ENCODE results near the gene SLC66A3. TPM values are rescaled to one million over a fixed set of nuclear protein-coding genes. Genes with fewer than 3 reads are reported as not detected.

The SLC66A3 gene
- total and polyA plus RNA-seq, 2 donors (not counting 3 experiments of a cell fraction or from before 2014, with no cell fraction given), result 14.3 to 31.4 TPM

DNA sequence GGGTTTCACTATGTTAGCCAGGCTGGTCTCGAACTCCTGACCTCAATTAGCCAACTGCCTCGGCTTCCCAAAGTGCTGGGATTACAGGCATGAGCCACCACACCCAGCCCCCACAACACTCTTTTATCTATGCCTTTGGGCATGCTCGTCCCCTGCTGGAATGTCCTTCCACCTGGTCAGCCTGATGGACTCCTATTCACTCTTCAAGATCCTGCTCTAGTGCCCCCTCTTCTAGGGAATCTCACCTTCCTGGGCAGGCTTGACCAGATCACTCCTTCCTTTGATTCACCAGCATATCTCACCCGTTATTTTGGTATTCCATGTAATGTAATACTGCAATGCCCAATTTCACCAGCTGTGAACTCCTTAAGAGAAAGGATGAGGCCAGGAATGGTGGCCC, 13.9 kb upstream of the SLC66A3 start:
- Histone ChIP-seq H3K9me1 (replicated peaks; ENCODE audit: control insufficient read depth, extremely low read depth, insufficient read depth, low read length) (no peaks in the 10 kb centered on the region), H4K20me1 (replicated peaks; ENCODE audit: control insufficient read depth, extremely low read depth, insufficient read depth, low read length) (no peaks in the 10 kb centered on the region), H3K4me3 (replicated peaks in 1 of 3; ENCODE audit: insufficient read depth in 1 of 3, low read depth in 1 of 3, low read length in 3 of 3) (no peak overlapping the region), H3K27ac (ENCODE audit: insufficient read depth, low read depth, low read length) (no peak overlapping the region), H3K79me2 (ENCODE audit: control insufficient read depth, insufficient read depth, low read length) (no peaks in the 10 kb centered on the region), H3K36me3 (ENCODE audit: control insufficient read depth in 2 of 2, extremely low read depth in 1 of 2, insufficient read depth in 2 of 2, low read length in 2 of 2) (no peaks in the 10 kb centered on the region), H3K4me1 (ENCODE audit: control insufficient read depth, extremely low read depth, insufficient read depth, low read length) (no peaks in the 10 kb centered on the region), H3K27me3 (ENCODE audit: control insufficient read depth in 2 of 2, insufficient read depth in 2 of 2, low read length in 2 of 2) (peaks cover 7 to 9% of the 10 kb centered on the region in 2 experiments), H2AFZ (ENCODE audit: low read depth, low read length) (no peak overlapping the region), H3K9ac (replicated peaks; ENCODE audit: extremely low read depth, insufficient read depth, low read length) (no peak overlapping the region), H3K4me2 (ENCODE audit: insufficient read depth, low read length) (no peak overlapping the region), H3K9me3 (replicated peaks; ENCODE audit: control insufficient read depth, insufficient read depth, low read length) (no peaks in the 10 kb centered on the region)
- dilution Hi-C loops (cut with MboI; ENCODE audit: extremely low pct_ligation_motif_present, low sequenced_read_pairs) (no loop called here), intact Hi-C loops (cut with micrococcal nuclease) (no loop called here)
- ChIA-PET CTCF (interaction anchor here (0.8 to 0.9 kb wide), 2 partner anchors 8 to 17 kb away, joined by 3 to 4 read pairs; a partner anchor contains a TSS), POLR2A (no interaction called here)
- TF ChIP-seq JUN (IDR thresholded peaks at IDR 0.05; ENCODE audit: borderline replicate concordance, insufficient read depth, insufficient read length, low read depth) (no peak), POLR2A (IDR thresholded peaks at IDR 0.05; ENCODE audit: low read depth, low read length) (no peak), EZH2 (IDR thresholded peaks at IDR 0.05; ENCODE audit: borderline replicate concordance, low read depth, low read length, severe bottlenecking) (no peak), MYC (IDR thresholded peaks at IDR 0.05; ENCODE audit: low read depth, low read length) (no peak), GATA2 (IDR thresholded peaks at IDR 0.05; ENCODE audit: insufficient read depth, insufficient read length, low read depth, low read length) (no peak), FOS (IDR thresholded peaks at IDR 0.05; ENCODE audit: borderline replicate concordance, insufficient read depth, low read length) (no peak), MAX (IDR thresholded peaks at IDR 0.05; ENCODE audit: insufficient read depth, insufficient read length) (no peak), POLR2AphosphoS5 (IDR thresholded peaks at IDR 0.05; ENCODE audit: insufficient read depth, low read depth, low read length) (no peak)
- TF ChIP-seq, protein P1, sequence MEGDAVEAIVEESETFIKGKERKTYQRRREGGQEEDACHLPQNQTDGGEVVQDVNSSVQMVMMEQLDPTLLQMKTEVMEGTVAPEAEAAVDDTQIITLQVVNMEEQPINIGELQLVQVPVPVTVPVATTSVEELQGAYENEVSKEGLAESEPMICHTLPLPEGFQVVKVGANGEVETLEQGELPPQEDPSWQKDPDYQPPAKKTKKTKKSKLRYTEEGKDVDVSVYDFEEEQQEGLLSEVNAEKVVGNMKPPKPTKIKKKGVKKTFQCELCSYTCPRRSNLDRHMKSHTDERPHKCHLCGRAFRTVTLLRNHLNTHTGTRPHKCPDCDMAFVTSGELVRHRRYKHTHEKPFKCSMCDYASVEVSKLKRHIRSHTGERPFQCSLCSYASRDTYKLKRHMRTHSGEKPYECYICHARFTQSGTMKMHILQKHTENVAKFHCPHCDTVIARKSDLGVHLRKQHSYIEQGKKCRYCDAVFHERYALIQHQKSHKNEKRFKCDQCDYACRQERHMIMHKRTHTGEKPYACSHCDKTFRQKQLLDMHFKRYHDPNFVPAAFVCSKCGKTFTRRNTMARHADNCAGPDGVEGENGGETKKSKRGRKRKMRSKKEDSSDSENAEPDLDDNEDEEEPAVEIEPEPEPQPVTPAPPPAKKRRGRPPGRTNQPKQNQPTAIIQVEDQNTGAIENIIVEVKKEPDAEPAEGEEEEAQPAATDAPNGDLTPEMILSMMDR (IDR thresholded peaks at IDR 0.05; ENCODE audit: extremely low read depth in 1 of 2, insufficient read depth in 1 of 2, low read depth in 1 of 2, low read length in 2 of 2), result no peak
- no TSS peak for BruUV-seq (replicated peaks)
- no peak for DNase-seq (ENCODE audit: low read depth, low spot score)
- no peak for FAIRE-seq
